ENCODE results near the gene CTDSPL2. TPM values are rescaled to one million over a fixed set of nuclear protein-coding genes. Genes with fewer than 3 reads are reported as not detected.
"Not testable (repeated sequence)": the region's sequence is repeated elsewhere in the genome, so short reads cannot be mapped to it uniquely, and the experiment has no call there.

Gene CTDSPL2
- total RNA-seq, 1 donor from 2014 or later = 74.7 TPM

- H3K27me3 Mint-ChIP-seq (ENCODE audit: low read depth) = no peaks in the 10 kb centered on the region
- TF ChIP-seq, protein P1, sequence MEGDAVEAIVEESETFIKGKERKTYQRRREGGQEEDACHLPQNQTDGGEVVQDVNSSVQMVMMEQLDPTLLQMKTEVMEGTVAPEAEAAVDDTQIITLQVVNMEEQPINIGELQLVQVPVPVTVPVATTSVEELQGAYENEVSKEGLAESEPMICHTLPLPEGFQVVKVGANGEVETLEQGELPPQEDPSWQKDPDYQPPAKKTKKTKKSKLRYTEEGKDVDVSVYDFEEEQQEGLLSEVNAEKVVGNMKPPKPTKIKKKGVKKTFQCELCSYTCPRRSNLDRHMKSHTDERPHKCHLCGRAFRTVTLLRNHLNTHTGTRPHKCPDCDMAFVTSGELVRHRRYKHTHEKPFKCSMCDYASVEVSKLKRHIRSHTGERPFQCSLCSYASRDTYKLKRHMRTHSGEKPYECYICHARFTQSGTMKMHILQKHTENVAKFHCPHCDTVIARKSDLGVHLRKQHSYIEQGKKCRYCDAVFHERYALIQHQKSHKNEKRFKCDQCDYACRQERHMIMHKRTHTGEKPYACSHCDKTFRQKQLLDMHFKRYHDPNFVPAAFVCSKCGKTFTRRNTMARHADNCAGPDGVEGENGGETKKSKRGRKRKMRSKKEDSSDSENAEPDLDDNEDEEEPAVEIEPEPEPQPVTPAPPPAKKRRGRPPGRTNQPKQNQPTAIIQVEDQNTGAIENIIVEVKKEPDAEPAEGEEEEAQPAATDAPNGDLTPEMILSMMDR (IDR thresholded peaks at IDR 0.05; ENCODE audit: unreplicated experiment) = no peak
- peaks cover 12% of the 10 kb centered on the region for H3K36me3 Mint-ChIP-seq
- peak overlapping the region; percentile 52 for H3K27ac Mint-ChIP-seq
- no peak overlapping the region for H3K4me3 Mint-ChIP-seq
- peaks cover 4% of the 10 kb centered on the region for H3K9me3 Mint-ChIP-seq
- H3K4me1 Mint-ChIP-seq = peaks cover 11% of the 10 kb centered on the region
- DNase-seq (ENCODE audit: low spot score in 2 of 2, unreplicated experiment in 2 of 2) = no peak
Measured at GRCh38 chr15:44441095-44441501, 13.7 kb downstream of the CTDSPL2 start.

DNA sequence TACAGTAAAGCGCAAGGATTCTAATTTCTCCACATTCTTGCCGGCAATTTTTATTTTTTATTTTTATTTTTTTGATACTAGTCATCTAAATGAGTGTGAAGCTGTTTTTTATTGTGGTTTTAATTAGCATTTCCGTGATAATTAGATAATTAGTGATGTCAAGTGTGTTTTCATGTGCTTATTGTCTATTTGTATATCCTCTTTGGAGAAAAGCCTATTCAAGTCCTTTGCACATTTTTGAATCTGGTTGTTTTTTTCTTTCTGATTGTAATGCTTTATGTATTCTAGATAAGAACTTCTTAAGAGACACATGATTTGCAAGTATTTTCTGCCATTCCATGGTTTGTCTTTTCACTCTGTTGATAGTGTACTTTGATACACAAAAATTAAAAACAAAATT is 16.1 kb downstream of the CTDSPL2 start:
- peaks cover 14% of the 10 kb centered on the region for H3K36me3 Mint-ChIP-seq
- no peaks in the 10 kb centered on the region for H3K27me3 Mint-ChIP-seq (ENCODE audit: low read depth)
- H3K4me3 Mint-ChIP-seq = no peak overlapping the region
- H3K9me3 Mint-ChIP-seq = peaks cover 4% of the 10 kb centered on the region
- TF ChIP-seq, protein P1 (IDR thresholded peaks at IDR 0.05; ENCODE audit: unreplicated experiment) = no peak
- DNase-seq (ENCODE audit: low spot score in 2 of 2, unreplicated experiment in 2 of 2) = no peak
- H3K4me1 Mint-ChIP-seq = peaks cover 11% of the 10 kb centered on the region
- no peak overlapping the region for H3K27ac Mint-ChIP-seq

GRCh38 chr15:44447772-44448376 is 20.4 kb downstream of the CTDSPL2 start:
- H3K27ac Mint-ChIP-seq = no peak overlapping the region
- no peak overlapping the region for H3K4me3 Mint-ChIP-seq
- H3K36me3 Mint-ChIP-seq = peaks cover 12% of the 10 kb centered on the region
- DNase-seq (ENCODE audit: low spot score in 2 of 2, unreplicated experiment in 2 of 2) = no peak
- H3K4me1 Mint-ChIP-seq = no peaks in the 10 kb centered on the region
- H3K27me3 Mint-ChIP-seq (ENCODE audit: low read depth) = no peaks in the 10 kb centered on the region
- TF ChIP-seq, protein P1 (IDR thresholded peaks at IDR 0.05; ENCODE audit: unreplicated experiment) = no peak
- peaks cover 3% of the 10 kb centered on the region for H3K9me3 Mint-ChIP-seq

DNA sequence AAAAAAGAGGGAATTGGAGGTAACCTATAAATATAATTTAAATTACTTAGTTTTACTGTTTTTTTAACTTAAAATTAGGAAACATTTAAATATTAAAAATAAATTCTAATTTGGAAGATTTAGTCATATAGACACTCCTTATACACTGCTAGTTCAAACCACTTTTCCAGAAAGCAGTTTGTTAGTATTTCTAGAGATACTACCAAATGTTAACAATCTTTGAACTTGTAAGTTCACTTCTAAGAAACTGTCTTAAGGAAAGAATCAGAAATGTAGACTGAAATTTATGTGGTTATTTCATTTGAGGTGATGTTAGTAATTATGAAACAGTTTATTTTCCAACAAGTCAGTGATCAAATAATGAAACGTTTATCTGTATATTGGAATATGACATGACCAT is 22.7 kb downstream of the CTDSPL2 start:
- DNase-seq (ENCODE audit: low spot score in 2 of 2, unreplicated experiment in 2 of 2) = no peak
- H3K4me1 Mint-ChIP-seq = no peaks in the 10 kb centered on the region
- H3K9me3 Mint-ChIP-seq = no peaks in the 10 kb centered on the region
- peaks cover 8% of the 10 kb centered on the region for H3K36me3 Mint-ChIP-seq
- TF ChIP-seq, protein P1 (IDR thresholded peaks at IDR 0.05; ENCODE audit: unreplicated experiment) = no peak
- no peaks in the 10 kb centered on the region for H3K27me3 Mint-ChIP-seq (ENCODE audit: low read depth)
- H3K4me3 Mint-ChIP-seq = no peak overlapping the region
- H3K27ac Mint-ChIP-seq = no peak overlapping the region

- H3K36me3 Mint-ChIP-seq; H3K9me3 Mint-ChIP-seq; H3K4me1 Mint-ChIP-seq; DNase-seq (ENCODE audit: low spot score in 2 of 2, unreplicated experiment in 2 of 2); H3K4me3 Mint-ChIP-seq; H3K27me3 Mint-ChIP-seq (ENCODE audit: low read depth); H3K27ac Mint-ChIP-seq: not testable (repeated sequence)
Measured at GRCh38 chr15:44453578-44454283, 26.3 kb downstream of the CTDSPL2 start.

- peaks cover 3% of the 10 kb centered on the region for H3K9me3 Mint-ChIP-seq
- no peak overlapping the region for H3K27ac Mint-ChIP-seq
- no peak for DNase-seq (ENCODE audit: low spot score in 2 of 2, unreplicated experiment in 2 of 2)
- H3K36me3 Mint-ChIP-seq = peaks cover 12% of the 10 kb centered on the region
- no peaks in the 10 kb centered on the region for H3K4me1 Mint-ChIP-seq
- no peak overlapping the region for H3K4me3 Mint-ChIP-seq
- no peaks in the 10 kb centered on the region for H3K27me3 Mint-ChIP-seq (ENCODE audit: low read depth)
- TF ChIP-seq, protein P1 (IDR thresholded peaks at IDR 0.05; ENCODE audit: unreplicated experiment) = no peak
Measured at GRCh38 chr15:44458429-44458828, 31.0 kb downstream of the CTDSPL2 start.

All from mesothelial cell of epicardium (in vitro differentiated cells).